ENCODE measurements around the gene LRRC36.

LRRC36 gene

GRCh38 chr16:67294171-67294757 is 32.4 kb upstream of the LRRC36 start:
- no peak for DNase-seq

DNA sequence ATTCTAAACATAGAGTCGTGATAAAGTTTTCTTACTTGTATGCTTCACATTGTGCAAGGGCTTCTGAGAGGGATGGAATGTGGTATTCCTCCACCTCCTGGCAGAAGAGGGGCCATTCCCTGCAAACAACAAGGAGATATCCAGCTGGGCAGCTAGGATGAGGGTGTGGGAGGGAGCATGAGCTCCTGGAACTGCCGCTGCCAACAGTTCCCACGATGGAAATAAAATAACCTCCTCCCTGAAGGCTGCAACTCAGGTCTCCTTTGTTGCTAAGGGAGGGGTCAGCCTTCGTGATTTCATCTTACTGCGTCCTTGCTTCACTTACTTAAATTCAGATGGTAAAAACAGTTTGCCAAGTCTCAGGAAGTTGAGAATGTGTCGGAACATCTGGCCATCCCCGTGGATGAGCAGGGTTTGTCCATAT is 31.7 kb upstream of the LRRC36 start:
- no peak for DNase-seq

DNA sequence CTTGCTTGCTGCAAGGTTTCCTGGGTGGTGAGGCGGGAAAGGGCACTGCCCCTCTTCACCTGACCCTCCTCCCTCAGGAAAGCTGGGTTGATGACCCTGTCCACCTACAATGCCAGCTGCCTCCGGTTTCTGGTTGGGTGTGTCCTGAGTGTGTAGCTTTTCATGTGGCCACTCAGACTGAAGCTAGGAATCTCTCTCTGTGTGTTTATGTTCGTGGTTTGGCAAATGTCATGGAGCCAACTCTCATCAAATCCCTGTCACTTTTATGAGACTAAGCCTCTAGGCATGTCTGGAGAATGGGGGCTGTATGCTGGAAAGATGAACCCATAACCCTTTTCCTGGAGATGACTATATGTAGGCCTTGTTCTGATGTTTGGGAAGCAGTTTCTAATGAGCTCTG is 30.2 kb upstream of the LRRC36 start:
- DNase-seq: no peak

- no peak for DNase-seq
These were observed 28.3 kb upstream of the LRRC36 start for GRCh38 chr16:67298277-67298676.

DNA sequence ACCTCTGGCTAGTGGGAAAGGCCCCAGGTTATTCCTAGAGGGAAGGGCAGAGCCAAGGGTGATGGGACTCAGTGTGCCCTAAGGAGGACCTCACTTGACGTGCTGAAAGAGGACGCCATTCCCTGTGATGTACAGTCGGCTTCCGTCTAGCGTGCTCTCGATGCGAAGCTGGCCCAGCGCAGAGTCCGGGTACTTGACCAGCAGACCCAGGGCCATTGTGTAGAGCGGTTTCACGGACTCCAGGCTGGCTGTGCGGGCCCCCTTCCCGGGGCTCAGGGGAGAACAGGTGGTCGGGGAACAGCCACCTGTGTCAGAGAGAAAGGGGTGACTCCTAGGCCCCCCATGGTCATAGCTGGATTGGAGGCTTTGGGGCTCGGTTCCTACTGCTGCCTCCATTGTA is 27.3 kb upstream of the LRRC36 start:
- DNase-seq: no peak

DNA sequence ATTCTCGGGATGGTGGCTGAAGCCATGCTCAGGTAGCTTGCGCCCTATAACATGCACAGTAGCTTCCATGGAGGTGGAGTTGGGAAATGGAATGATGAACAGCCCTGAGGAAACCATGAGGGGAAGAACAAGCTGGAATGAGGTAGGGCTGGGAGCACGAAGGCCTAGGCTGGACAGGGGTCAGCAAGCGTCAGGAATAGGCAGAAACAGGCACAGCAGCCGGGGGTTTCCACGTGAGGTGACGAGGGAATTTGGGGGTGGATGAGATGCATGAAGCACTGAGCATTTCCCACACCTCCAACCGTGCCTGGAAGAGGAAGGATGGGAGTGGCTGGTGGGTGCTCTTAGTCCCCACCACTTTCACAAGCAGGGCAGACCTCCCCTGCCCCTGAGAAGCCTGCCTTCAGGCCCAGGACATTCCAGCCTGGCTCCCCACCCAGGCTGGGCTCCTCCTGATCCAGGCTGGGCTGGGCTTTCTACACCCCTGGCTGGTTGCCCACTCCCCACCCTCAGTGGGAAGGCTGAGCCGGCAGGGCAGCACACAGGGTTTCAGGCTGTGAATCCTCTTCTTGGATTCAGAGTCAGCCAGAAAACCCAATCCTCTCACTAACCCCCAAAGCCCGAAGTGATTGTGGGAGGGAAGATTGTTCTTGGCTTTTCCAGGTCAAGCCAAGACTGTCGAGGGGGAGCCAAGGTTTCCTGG is 25.4 kb upstream of the LRRC36 start:
- no peak for DNase-seq

DNA sequence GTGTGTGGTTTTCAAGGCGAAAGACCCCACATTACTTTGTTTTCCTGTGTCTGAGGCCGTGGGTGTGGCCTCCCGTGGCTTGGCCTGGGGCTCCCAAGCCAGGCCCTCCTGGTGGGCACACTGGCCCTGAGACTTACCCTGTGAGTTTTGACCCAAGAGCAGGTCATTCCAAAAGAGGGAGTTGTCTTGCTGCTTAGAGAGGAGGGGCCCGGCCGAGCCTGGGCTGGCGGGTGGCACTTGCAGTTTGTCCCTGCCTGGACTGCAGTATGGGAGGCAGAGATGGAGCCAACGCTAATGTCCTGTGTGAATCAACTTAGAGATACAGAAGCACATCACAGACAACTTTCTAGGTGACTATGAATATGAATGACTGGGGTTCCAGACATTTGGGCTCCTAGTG is 24.5 kb upstream of the LRRC36 start:
- no peak for DNase-seq

GRCh38 chr16:67302970-67303369 is 23.6 kb upstream of the LRRC36 start:
- no peak for DNase-seq

DNA sequence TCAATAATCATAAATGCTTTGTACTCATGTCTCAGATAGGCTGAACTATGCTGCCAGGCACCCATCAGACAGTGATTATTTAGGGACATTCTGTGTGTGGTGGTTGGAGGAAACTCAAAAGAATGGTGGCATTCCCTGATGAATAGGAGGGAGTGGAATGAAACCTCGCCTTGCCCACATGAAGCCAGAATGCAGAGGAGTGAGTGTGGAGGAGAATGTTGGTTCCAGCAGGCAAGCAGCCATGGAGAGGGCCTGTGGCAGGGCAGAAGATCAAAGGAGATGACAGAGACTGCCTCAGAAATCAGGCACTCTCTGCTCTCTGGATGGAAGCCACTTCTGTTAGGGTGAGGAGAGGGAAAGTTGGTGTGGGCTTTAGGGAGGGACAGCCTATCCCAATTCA is 22.6 kb upstream of the LRRC36 start:
- DNase-seq: no peak

- DNase-seq: no peak
These were observed 21.2 kb upstream of the LRRC36 start for GRCh38 chr16:67305216-67306071.

- no peak for DNase-seq
These were observed 16.1 kb upstream of the LRRC36 start for GRCh38 chr16:67310561-67310960.

GRCh38 chr16:67311607-67312488 is 14.8 kb upstream of the LRRC36 start:
- DNase-seq: peak in 1 of 51 donors; percentile 40

GRCh38 chr16:67312719-67313118 is 13.9 kb upstream of the LRRC36 start:
- DNase-seq: no peak

DNA sequence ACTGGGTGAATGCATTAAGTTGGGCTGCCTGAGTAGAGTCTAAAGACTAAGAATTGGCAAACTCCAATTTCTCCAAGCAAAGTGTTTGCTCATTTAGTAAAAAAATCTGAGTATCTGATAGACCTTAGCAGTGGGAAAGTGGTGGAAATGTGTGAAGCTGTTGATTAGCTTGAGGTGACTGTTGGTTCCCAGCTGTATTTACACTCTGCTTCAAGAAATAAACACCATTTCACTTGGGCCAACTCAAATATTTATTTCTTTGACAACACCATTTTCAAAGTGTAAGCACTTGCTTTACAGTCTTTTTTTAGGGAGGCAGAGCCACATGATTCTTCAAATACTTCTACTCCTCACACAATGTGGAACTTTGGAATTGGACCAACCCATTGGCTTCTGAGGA is 8.8 kb upstream of the LRRC36 start:
- no peak for DNase-seq

DNA sequence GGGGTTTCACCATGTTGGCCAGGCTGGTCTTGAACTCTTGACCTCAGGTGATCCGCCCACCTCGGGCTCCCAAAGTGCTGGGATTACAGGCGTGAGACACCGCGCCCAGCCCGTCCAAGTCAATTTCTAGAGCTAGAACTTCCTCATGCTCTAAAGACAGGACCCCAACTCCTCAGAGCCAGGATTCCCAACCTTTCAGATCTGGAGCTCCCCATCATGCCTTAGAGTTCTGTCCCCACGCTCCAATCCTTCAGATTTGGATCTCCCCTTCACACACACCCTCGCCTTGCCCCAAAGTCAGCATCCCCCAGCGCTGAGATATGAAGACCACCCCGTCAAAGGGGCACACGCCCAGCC is 522 bp upstream of the LRRC36 start:
- DNase-seq: no peak

- no peak for DNase-seq
These were observed 1.1 kb downstream of the LRRC36 start for GRCh38 chr16:67327743-67328142.

- no peak for DNase-seq
These were observed 3.3 kb downstream of the LRRC36 start for GRCh38 chr16:67329901-67330300.

GRCh38 chr16:67333315-67333714 is 6.7 kb downstream of the LRRC36 start:
- DNase-seq: no peak

- DNase-seq: no peak
These were observed 9.5 kb downstream of the LRRC36 start for GRCh38 chr16:67336116-67336515.

DNA sequence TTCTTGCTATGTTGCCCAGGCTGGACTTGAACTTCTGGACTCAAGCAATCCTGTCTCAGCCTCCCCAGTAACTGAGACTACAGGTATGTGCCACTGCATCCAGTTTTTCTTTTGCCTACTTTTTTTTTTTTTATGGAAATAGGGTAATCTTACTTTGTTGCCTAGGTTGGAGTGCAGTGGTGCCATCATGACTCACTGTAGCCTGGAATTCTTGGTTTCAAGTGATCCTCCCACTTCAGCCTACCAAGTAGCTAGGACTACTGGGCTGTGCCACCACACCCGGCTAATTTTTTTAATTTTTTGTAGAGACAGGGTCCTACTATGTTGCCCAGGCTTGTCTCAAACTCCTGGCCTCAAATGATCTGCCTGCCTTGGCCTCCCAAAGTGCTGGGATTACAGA is 10.0 kb downstream of the LRRC36 start:
- DNase-seq: no peak

DNA sequence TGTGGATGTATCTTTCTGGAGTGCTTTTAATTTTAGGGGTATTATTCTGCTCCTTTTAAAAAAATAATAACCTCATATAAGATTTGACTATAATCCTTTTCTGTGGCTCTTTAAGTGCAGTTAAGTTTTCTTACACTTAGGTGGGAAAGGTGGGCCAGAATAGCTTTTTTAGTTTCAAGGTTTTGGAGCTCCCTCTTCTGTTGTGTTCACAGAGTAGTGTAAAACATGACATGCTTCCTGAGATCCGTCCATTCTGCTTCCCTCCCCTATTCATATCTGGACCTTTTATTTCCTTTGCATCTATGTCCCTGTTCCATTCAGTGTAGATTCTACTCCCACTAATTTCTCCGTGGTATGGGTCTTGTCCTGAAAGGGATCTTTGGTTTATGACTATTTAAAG is 12.8 kb downstream of the LRRC36 start:
- DNase-seq: no peak

- no peak for DNase-seq
These were observed 14.6 kb downstream of the LRRC36 start for GRCh38 chr16:67341250-67341649.
